Adipocyte (in vitro differentiated cells): ENCODE measurements around the gene CIROP.

Experiments
- DNase-seq: peaks from one replicate; pipeline ENCODE4 v3.0.0-alpha.2; 2015; ENCODE audit warnings: low read depth
- H3K27me3 ChIP-seq: replicated peaks from 2 replicates; pipeline ENCODE4 v1.7.0; 2013; ENCODE audit warnings: mild to moderate bottlenecking, low read length, moderate library complexity; ENCODE audit not compliant: control insufficient read depth, insufficient read depth
- H3K36me3 ChIP-seq: 2 replicates; pipeline ENCODE4 v1.7.0; 2013; ENCODE audit warnings: low read length, mild to moderate bottlenecking, moderate library complexity; ENCODE audit not compliant: control insufficient read depth, insufficient read depth, severe bottlenecking
- H3K4me1 ChIP-seq: 2 replicates; pipeline ENCODE4 v1.7.0; 2013; ENCODE audit warnings: mild to moderate bottlenecking, low read length, moderate library complexity; ENCODE audit not compliant: control insufficient read depth, insufficient read depth
- H3K4me3 ChIP-seq: 2 replicates; pipeline ENCODE4 v1.7.0; 2013; ENCODE audit warnings: mild to moderate bottlenecking, low read length, moderate library complexity
- H3K9ac ChIP-seq: 2 replicates; pipeline ENCODE4 v1.7.0; 2013; ENCODE audit warnings: mild to moderate bottlenecking, low read length, moderate library complexity
- H3K9me3 ChIP-seq: 2 replicates; pipeline ENCODE4 v1.7.0; 2013; ENCODE audit warnings: mild to moderate bottlenecking, low read length, moderate library complexity; ENCODE audit not compliant: control insufficient read depth

Gene CIROP

DNA sequence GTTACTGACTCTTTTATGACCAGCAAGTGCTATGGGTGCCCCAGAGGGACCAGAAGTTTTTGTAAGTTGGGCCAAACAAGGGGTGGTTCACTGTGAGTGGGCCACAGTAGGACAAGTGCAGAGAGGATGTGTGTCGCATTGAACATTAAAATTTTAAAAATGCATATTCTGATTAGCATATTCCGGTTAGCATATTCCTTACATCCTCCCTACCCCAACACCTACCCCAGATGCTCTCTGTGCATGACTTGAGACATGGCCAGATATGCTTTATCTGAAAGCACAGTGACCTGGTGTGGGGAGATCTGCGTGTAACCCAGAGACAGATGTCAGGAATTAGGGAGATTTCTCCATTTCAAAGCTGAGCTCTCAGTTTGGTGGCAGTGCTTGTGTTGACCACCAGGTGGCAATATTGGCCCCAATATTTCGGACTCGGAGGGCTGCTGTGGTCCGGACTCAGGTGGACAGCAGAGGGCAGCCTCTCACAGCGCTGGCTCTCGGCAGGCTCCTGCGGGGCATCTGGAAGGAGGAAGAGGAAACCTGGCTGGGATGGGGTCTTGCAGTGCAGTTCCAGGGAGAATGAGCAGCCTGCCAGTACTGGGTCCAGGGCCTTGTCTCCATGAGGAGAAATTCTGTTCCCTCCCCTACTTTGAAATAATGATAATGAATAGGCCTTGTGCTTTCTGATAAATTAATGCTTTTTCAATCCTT, 15.9 kb upstream of the CIROP start:
- no peak overlapping the region for H3K9ac ChIP-seq
- H3K27me3 ChIP-seq = no peaks in the 10 kb centered on the region
- H3K4me1 ChIP-seq = peaks cover 32% of the 10 kb centered on the region
- H3K9me3 ChIP-seq = no peaks in the 10 kb centered on the region
- H3K4me3 ChIP-seq = no peak overlapping the region
- no peaks in the 10 kb centered on the region for H3K36me3 ChIP-seq
- DNase-seq = peak; percentile 96

DNA sequence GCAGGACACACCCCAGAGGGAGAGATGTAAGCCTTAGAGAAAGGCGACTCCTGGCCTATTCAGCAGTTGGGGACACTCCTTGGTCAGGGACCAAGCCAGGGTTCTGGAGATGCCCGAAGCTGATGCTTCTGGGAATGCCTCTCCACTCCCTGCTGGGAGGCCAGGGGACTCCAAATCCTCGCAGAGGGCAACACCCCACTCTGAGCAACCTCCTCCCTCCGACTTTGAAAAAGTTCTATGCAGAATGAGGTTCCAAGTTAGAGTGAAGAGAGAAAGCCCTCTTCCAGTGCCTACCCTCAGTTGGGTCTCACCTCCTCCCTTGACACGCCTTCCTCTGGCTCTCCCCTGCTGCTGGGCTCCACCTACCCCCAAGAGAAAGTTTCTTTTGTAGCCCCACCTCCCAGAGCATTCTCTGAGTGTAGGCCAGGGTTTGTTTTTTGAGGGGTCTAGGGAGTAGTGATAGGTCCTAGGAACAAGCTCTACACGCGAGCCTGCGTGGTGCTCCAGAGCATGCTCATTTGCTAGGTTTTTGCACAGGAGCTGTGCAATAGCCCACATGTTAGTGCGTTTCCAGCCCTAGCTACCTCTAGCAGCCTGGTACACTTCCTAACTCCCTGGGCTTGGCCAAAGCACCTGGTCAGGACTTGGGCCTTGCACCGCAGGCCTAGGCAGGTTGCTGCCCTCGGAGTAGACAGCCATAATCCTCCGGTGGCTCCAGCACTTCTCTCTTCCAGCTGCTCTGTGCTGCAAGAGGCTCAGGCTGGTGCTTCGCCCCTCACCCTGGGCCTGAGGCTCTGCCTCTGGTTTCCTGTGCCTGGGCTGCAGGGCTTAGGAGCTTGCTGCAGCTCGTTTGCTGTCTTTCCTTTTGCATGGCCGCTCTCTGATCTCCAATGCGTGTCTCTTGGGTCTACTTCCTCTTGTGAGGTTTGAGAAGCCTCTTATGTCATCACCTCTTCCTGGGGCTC, 14.9 kb upstream of the CIROP start:
- Histone ChIP-seq H3K36me3 (no peaks in the 10 kb centered on the region), H3K9me3 (no peaks in the 10 kb centered on the region), H3K27me3 (no peaks in the 10 kb centered on the region), H3K4me3 (no peak overlapping the region), H3K9ac (no peak overlapping the region), H3K4me1 (peaks cover 31% of the 10 kb centered on the region)
- DNase-seq = no peak

DNA sequence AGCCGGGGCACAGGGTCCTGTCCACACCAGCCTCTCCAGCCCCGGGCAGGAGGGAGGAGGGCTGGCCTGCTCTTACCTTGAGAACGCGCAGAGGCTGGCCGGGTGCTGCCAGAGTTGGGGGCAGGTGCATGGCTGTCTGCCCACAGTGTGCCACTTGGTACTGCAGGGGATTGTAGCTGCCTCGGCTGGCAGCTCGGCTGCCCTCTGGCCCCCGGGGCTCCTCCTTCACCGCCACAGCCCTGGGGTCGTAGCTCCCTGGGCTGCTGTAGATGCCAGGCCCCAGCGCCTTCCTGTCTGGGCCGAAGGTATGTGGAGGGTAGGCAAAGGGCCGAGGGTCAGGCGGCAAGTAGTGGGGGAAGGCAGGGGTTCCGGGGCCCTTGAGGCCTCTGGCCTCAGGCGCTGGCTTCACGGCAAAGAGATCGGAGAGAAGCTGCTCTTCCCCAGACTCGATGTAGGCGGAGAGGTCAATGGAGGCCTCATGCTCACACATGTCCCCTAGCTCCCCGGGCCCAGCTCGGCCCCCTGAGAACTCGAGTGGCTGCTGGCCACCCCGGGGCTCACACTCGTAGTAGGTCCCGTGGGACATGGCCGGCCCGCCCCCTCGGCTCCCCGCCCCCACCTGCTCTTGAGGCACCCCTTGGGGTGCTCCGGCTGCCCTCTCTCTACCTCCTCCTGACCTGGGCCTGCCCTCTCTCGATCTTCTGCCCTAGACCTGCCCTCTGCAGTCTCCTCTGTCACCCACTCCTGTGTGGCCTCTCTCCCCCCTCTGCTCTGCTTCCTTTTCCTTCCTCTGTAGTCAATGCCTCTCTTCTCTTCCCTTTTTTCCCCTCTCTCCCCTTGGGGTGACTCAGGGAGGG, 13.9 kb upstream of the CIROP start, which contains the start of gene CEBPE:
Gene CEBPE, minus strand, starts transcription at position 750 of the 857 bp plus-strand sequence. Its CDS starts 164 bp downstream, at position 586.
- H3K4me1 ChIP-seq = peaks cover 31% of the 10 kb centered on the region
- no peak for DNase-seq
- H3K9me3 ChIP-seq = no peaks in the 10 kb centered on the region
- no peak within 1 kb of the TSS for H3K4me3 ChIP-seq
- H3K27me3 ChIP-seq = no peaks in the 10 kb centered on the region
- H3K36me3 ChIP-seq = no peaks in the 10 kb centered on the region
- no peak within 1 kb of the TSS for H3K9ac ChIP-seq

GRCh38 chr14:23117371-23118020, 12.7 kb upstream of the CIROP start:
- no peak overlapping the region for H3K9ac ChIP-seq
- H3K4me1 ChIP-seq = peaks cover 37% of the 10 kb centered on the region
- DNase-seq = no peak
- H3K9me3 ChIP-seq = no peaks in the 10 kb centered on the region
- H3K36me3 ChIP-seq = no peaks in the 10 kb centered on the region
- H3K27me3 ChIP-seq = no peaks in the 10 kb centered on the region
- no peak overlapping the region for H3K4me3 ChIP-seq

DNA sequence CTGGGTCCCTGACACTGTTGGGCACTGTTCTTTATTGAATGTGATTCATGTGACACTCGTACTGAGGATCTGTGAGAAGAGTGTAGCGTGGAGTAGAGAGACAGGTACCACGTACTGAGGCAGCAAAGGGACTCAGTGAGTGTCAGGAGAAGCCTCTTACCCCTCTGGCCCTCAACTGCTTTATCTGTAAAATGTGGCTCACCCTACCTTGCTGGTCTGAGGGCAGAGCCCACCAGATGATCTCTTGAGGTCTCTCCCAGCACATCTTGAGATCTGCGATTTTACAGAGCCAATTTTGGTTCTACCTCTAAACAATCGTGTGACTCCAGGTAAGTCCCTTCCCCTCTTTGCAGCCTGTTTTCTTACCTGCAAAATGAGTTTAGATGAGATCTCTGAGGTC, 11.1 kb upstream of the CIROP start:
- H3K9me3 ChIP-seq = no peaks in the 10 kb centered on the region
- no peaks in the 10 kb centered on the region for H3K36me3 ChIP-seq
- DNase-seq = no peak
- no peaks in the 10 kb centered on the region for H3K27me3 ChIP-seq
- peaks cover 32% of the 10 kb centered on the region for H3K4me1 ChIP-seq
- H3K4me3 ChIP-seq = no peak overlapping the region
- no peak overlapping the region for H3K9ac ChIP-seq

DNA sequence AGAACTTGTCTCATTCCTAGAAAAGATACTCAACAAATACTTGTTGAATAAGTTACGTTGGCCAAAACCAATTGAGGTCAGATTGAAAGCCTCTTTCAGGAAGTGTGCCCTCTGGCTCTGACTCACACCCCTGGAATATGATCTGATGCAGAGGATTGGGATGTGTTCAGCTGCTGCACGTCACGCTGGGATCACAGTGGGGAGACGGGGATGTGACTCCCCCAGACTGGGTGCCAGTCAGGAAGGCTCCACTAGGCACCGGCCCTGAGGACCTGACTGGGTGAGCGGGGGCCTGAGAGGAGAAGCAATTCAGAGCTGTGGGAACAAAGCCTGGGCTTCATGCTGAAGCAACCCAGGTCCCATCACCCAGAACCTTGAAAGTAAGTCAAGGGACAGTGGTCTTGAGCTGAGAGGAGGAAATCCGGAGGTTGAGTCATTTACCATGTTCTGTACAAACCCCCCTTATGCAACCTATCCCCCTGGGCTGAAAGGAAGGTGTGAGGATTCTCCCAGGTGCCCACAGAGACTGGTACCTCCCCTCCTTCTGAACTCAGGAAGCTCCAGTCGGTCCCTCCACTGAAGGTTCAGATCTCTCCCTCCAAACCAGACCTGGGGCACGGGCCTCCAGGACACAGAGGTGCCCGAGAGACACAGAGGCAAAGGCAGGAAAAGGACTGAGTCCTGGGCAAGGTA, 10.4 kb upstream of the CIROP start:
- DNase-seq = peak; percentile 89
- H3K4me1 ChIP-seq = peaks cover 32% of the 10 kb centered on the region

GRCh38 chr14:23114669-23115038, 9.9 kb upstream of the CIROP start:
- Histone ChIP-seq H3K4me1 (peaks cover 32% of the 10 kb centered on the region), H3K27me3 (no peaks in the 10 kb centered on the region), H3K9ac (no peak overlapping the region), H3K4me3 (peak overlapping the region; percentile 32), H3K36me3 (no peaks in the 10 kb centered on the region), H3K9me3 (no peaks in the 10 kb centered on the region)
- no peak for DNase-seq

More for the DNA sequence above, 10.4 kb upstream of the CIROP start:
- Histone ChIP-seq H3K9ac (no peak overlapping the region), H3K4me3 (no peak overlapping the region), H3K9me3 (no peaks in the 10 kb centered on the region), H3K27me3 (no peaks in the 10 kb centered on the region), H3K36me3 (no peaks in the 10 kb centered on the region)

- Histone ChIP-seq H3K4me3 (peak overlapping the region; percentile 32), H3K36me3 (no peaks in the 10 kb centered on the region), H3K4me1 (peaks cover 32% of the 10 kb centered on the region), H3K9ac (peak overlapping the region; percentile 22), H3K27me3 (no peaks in the 10 kb centered on the region), H3K9me3 (no peaks in the 10 kb centered on the region)
- DNase-seq = no peak
These were observed 9.3 kb upstream of the CIROP start for GRCh38 chr14:23114120-23114458.

DNA sequence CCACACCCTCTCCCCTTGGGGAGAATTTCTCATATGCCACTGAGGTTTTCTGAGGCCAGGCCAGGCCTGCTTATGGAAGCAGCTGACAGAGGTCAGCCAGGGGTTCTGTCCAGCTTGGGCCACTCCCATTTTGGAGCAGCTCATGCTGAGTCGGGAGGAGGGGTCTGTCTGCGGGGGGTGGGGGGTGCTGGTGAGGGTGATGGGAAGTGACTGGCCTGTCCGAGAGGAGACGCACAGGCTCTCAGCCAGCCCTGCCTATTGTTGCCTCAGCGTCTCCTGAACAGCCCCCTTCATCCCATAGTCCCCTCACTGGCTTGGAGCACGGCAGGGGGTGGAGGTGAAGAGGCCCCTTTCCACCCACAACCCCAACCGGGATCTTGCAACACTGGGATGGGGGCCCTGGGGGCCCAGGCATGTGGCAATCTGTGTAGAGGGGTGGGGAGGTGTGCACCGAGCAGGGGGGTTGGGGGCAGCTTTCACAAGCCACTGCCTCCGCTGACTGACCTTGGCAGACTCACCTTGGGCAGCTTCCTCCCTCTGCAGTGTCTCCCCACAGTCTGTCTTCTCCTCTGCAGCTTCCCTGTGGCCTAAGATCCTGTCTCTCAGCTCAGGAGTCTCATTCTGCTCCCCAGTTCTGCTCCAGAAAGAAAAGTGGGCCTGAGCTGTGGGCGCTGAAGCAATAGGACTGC, 8.8 kb upstream of the CIROP start:
- H3K4me3 ChIP-seq = no peak overlapping the region
- DNase-seq = peak; percentile 32
- peaks cover 32% of the 10 kb centered on the region for H3K4me1 ChIP-seq
- H3K27me3 ChIP-seq = no peaks in the 10 kb centered on the region
- no peaks in the 10 kb centered on the region for H3K36me3 ChIP-seq
- H3K9me3 ChIP-seq = no peaks in the 10 kb centered on the region
- H3K9ac ChIP-seq = peak overlapping the region; percentile 22
